Erythroblast (primary cell): ENCODE data around the gene KCNN2.

Experiments
- GATA1 ChIP-seq: IDR thresholded peaks from 2 replicates; pipeline ENCODE4 v1.6.1; 2011; ENCODE audit warnings: low read depth, mild to moderate bottlenecking, control low read depth, low read length, moderate library complexity
- POLR2A ChIP-seq: IDR thresholded peaks from 2 replicates; pipeline ENCODE4 v1.6.1; 2011; ENCODE audit warnings: mild to moderate bottlenecking, low read length

DNA sequence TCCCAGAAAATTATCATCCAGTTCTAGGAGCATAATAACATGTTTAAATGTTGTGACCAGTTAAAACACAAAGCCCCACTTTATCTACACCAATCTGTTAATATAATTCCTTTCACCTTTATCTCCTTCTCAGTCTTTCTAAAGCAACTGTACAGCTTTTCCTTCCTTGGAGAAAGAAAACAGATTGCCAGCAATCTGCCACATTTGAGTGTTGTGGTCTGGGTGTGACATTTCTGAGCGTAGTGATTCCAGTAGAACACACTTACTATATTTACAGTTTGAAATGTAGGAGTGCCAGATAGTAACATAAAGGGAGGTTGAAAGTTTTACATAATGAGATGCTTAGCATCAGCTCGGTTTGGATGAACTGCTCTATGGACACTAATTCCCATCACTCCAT is 76.1 kb downstream of the KCNN2 start:
- TF ChIP-seq POLR2A = no peak
- no peak for TF ChIP-seq GATA1
